Keratinocyte (primary cell): ENCODE results near the gene CLTB. TPM values are rescaled to one million over a fixed set of nuclear protein-coding genes. Genes with fewer than 3 reads are reported as not detected.

Experiments
- DNase-seq: peaks from one replicate; pipeline ENCODE4 v3.0.0-alpha.2; 2011; ENCODE audit warnings: low read depth, missing footprints, low spot score
- FAIRE-seq: peaks from 2 replicates; lab custom pipeline; 2011; peaks lifted over from hg19 to GRCh38; lab: Jason Lieb, UNC
- H2AFZ ChIP-seq: 2 replicates; pipeline ENCODE4 v1.6.0; 2012; ENCODE audit warnings: low read length, control low read depth, inconsistent platforms; ENCODE audit not compliant: control insufficient read depth
- H3K27ac ChIP-seq: 2 replicates; pipeline ENCODE4 v1.5.1; 2011; ENCODE audit warnings: low read length; ENCODE audit not compliant: control insufficient read depth, insufficient read depth
- H3K27me3 ChIP-seq: 3 replicates; pipeline ENCODE4 v1.6.0; 2011; ENCODE audit warnings: low read length; ENCODE audit not compliant: control insufficient read depth, insufficient read depth; ENCODE audit errors: extremely low read depth
- H3K36me3 ChIP-seq, 2 experiments: 2 replicates in 1 of 2; 3 replicates in 1 of 2; pipeline ENCODE4 v1.5.1; 2011; ENCODE audit warnings: low read length in 2 of 2, mild to moderate bottlenecking in 1 of 2; ENCODE audit not compliant: control insufficient read depth in 2 of 2, insufficient read depth in 2 of 2; ENCODE audit errors: extremely low read depth in 1 of 2
- H3K4me1 ChIP-seq: 3 replicates; pipeline ENCODE4 v1.5.1; 2011; ENCODE audit warnings: low read length; ENCODE audit not compliant: control insufficient read depth, insufficient read depth; ENCODE audit errors: extremely low read depth
- H3K4me2 ChIP-seq: 3 replicates; pipeline ENCODE4 v1.6.0; 2011; ENCODE audit warnings: low read depth, low read length; ENCODE audit not compliant: control insufficient read depth, insufficient read depth; ENCODE audit errors: extremely low read depth
- H3K4me3 ChIP-seq, 3 experiments: fragments of 200-600 bp in 1 of 3; sonication (generic) in 1 of 3; 2 replicates in 2 of 3; 3 replicates in 1 of 3; pipeline ENCODE4 v1.5.1; 2011 to 2016; ENCODE audit warnings: low read length in 3 of 3, mild to moderate bottlenecking in 3 of 3, control low read depth in 2 of 3, inconsistent platforms in 1 of 3, low read depth in 1 of 3, mixed read lengths in 1 of 3, mixed run types in 1 of 3, moderate library complexity in 1 of 3; ENCODE audit not compliant: control insufficient read depth in 2 of 3, insufficient read depth in 2 of 3; ENCODE audit errors: extremely low read depth in 1 of 3
- H3K79me2 ChIP-seq: 2 replicates; pipeline ENCODE4 v1.6.0; 2012; ENCODE audit warnings: low read length; ENCODE audit not compliant: control insufficient read depth, insufficient read depth
- H3K9ac ChIP-seq: 3 replicates; pipeline ENCODE4 v1.6.0; 2011; ENCODE audit warnings: low read length; ENCODE audit not compliant: control insufficient read depth, insufficient read depth; ENCODE audit errors: extremely low read depth
- H3K9me1 ChIP-seq: 3 replicates; pipeline ENCODE4 v1.6.0; 2011; ENCODE audit warnings: low read length; ENCODE audit not compliant: control insufficient read depth, insufficient read depth; ENCODE audit errors: extremely low read depth
- H3K9me3 ChIP-seq: 2 replicates; pipeline ENCODE4 v1.5.1; 2012; ENCODE audit warnings: low read depth, low read length; ENCODE audit not compliant: control insufficient read depth
- H4K20me1 ChIP-seq: 3 replicates; pipeline ENCODE4 v1.6.0; 2011; ENCODE audit warnings: low read length; ENCODE audit not compliant: control insufficient read depth, insufficient read depth; ENCODE audit errors: extremely low read depth
- EZH2 ChIP-seq: IDR thresholded peaks from one replicate; pipeline ENCODE4 v1.6.1; 2012; ENCODE audit warnings: inconsistent platforms, mild to moderate bottlenecking, low read length, moderate library complexity
- dilution Hi-C: fragments of 300-500 bp; cut with MboI; formaldehyde crosslinking; loops from one replicate; pipeline ENCODE4 v1.7.0; 2020; ENCODE audit warnings: low sequenced_read_pairs; ENCODE audit not compliant: extremely low pct_ligation_motif_present
- polyA plus RNA-seq, 5 experiments: library from polyadenylated mRNA; depleted of rRNA in 3 of 5; stranded (reverse) in 3 of 5; stranded (forward) in 1 of 5; unstranded in 1 of 5; fragments of >200 nt; gene quantifications; 1 replicate in 1 of 5; 2 replicates in 3 of 5; 3 replicates in 1 of 5; pipeline versions ENCODE4 v1.2.1 to v1.2.3, GENCODE V29; 2011 to 2012; ENCODE audit warnings: missing spikeins in 2 of 5, low read depth in 1 of 5, low replicate concordance in 1 of 5
- TF ChIP-seq, protein P1 (sequence below), 3 experiments: IDR thresholded peaks in 1 of 3; conservative IDR thresholded peaks in 1 of 3; optimal IDR thresholded peaks in 1 of 3; 2 replicates in 2 of 3; 3 replicates in 1 of 3; pipeline versions ENCODE3 to v1.5.1; 2011; ENCODE audit warnings: low read length in 3 of 3, mild to moderate bottlenecking in 3 of 3, moderate library complexity in 2 of 3, control low read depth in 1 of 3, inconsistent platforms in 1 of 3; ENCODE audit not compliant: insufficient read depth in 2 of 3; ENCODE audit errors: extremely low read depth in 1 of 3

Gene CLTB
- polyA plus RNA-seq, 1 donor (not counting 4 experiments of a cell fraction or from before 2014, with no cell fraction given): 326 TPM

DNA sequence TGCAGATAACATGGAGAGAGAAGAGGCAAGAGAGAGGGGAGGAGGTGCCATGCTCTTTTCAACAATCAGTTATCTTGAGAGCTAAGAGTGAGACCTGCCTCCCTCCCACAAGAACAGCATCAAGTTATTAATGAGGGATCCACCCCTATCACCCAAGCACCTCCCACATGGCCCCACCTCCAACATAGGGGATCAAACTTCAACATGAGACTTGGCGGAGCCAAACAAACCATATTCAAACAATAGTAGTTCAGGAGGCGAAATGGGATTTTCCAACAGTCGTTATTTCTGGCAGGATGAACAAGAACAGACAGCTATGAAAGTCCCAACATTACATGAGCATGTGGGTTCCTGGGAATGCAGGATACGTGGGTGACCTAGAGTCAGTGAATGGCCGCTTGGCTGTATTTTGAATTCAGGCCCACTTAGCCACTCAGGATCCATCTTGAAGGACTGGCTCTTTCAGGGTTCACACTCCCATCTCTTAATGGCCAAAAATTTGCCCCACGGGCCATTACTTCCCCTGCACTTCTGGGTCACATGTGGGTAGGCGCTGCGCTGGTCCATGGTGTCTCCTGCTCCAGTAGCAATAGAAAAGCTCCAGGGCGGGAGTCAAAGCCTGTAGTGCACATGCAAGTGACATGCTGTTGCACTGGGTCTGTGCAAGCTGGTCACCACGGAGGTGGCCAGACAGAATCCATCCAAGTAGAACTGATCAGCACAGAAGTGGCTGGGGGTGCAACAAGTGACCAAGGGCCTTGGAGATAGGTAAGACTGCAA lies 24.8 kb upstream of the CLTB start:
- TF ChIP-seq, protein P1, sequence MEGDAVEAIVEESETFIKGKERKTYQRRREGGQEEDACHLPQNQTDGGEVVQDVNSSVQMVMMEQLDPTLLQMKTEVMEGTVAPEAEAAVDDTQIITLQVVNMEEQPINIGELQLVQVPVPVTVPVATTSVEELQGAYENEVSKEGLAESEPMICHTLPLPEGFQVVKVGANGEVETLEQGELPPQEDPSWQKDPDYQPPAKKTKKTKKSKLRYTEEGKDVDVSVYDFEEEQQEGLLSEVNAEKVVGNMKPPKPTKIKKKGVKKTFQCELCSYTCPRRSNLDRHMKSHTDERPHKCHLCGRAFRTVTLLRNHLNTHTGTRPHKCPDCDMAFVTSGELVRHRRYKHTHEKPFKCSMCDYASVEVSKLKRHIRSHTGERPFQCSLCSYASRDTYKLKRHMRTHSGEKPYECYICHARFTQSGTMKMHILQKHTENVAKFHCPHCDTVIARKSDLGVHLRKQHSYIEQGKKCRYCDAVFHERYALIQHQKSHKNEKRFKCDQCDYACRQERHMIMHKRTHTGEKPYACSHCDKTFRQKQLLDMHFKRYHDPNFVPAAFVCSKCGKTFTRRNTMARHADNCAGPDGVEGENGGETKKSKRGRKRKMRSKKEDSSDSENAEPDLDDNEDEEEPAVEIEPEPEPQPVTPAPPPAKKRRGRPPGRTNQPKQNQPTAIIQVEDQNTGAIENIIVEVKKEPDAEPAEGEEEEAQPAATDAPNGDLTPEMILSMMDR (optimal IDR thresholded peaks at IDR 0.05 in 1 of 3, IDR thresholded peaks at IDR 0.05 in 1 of 3, conservative IDR thresholded peaks at IDR 0.05 in 1 of 3; ENCODE audit: extremely low read depth in 1 of 3, insufficient read depth in 2 of 3, low read length in 3 of 3): no peak
- no peak for TF ChIP-seq EZH2
- H4K20me1 ChIP-seq: no peaks in the 10 kb centered on the region
- no peak overlapping the region for H2AFZ ChIP-seq
- FAIRE-seq (no peak), DNase-seq (no peak)
- H3K4me1 ChIP-seq: peaks cover 15% of the 10 kb centered on the region
- no peak overlapping the region for H3K27ac ChIP-seq
- no peaks in the 10 kb centered on the region for H3K27me3 ChIP-seq
- no peak overlapping the region for H3K4me3 ChIP-seq
- H3K9me1 ChIP-seq: no peaks in the 10 kb centered on the region
- no peaks in the 10 kb centered on the region for H3K36me3 ChIP-seq
- H3K79me2 ChIP-seq: no peaks in the 10 kb centered on the region
- dilution Hi-C loops: no loop called here
- no peak overlapping the region for H3K4me2 ChIP-seq
- H3K9me3 ChIP-seq: no peaks in the 10 kb centered on the region
- H3K9ac ChIP-seq: no peak overlapping the region

DNA sequence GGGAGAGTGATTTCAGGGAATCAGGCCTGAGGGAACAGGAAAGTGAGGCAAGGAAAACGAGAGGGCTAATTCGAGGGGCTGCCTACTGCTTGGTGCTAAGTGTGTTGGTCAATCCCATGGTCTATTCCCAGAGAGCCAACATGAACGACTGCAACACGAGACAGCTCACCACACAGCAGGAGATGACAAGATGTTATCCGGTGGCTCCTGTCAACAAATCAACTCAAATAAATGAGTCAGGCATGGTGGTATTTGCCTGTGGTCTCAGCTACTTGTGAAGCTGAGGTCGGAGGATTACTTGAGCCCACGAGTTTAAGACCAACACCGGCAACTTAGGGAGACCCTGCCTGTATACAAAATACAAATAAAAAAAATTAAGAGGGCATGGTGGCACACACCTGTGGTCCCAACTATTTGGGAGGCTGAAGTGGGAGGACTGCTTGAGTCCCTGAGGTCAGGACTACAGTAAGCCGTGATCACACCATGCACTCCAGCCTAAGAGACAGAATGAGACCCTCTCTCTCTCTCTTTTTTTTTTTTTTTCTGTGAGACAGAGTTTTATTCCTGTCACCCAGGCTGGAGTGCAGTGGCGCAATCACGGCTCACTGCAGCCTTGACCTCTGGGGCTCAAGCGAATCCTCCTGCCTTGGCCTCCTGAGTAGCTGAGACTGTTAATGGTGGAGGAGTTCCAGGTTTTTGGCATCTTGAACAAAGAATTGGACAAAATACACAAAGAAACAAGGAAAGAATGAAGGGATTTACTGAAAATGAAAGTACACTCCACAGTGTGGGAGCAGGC lies 22.8 kb upstream of the CLTB start:
- Histone ChIP-seq H3K9me1 (no peaks in the 10 kb centered on the region), H3K9ac (no peak overlapping the region), H3K27me3 (no peaks in the 10 kb centered on the region), H3K9me3 (no peaks in the 10 kb centered on the region), H2AFZ (no peak overlapping the region), H3K36me3 (no peaks in the 10 kb centered on the region), H3K27ac (no peak overlapping the region), H3K79me2 (no peaks in the 10 kb centered on the region), H3K4me2 (no peak overlapping the region), H3K4me3 (no peak overlapping the region), H4K20me1 (no peaks in the 10 kb centered on the region), H3K4me1 (peaks cover 15% of the 10 kb centered on the region)
- no peak for DNase-seq
- FAIRE-seq: no peak
- dilution Hi-C loops: no loop called here
- TF ChIP-seq EZH2: no peak
- TF ChIP-seq, protein P1 (optimal IDR thresholded peaks at IDR 0.05 in 1 of 3, IDR thresholded peaks at IDR 0.05 in 1 of 3, conservative IDR thresholded peaks at IDR 0.05 in 1 of 3; ENCODE audit: extremely low read depth in 1 of 3, insufficient read depth in 2 of 3, low read length in 3 of 3): no peak
